ENCODE measurements around the gene PSMD14.

Gene PSMD14

DNA sequence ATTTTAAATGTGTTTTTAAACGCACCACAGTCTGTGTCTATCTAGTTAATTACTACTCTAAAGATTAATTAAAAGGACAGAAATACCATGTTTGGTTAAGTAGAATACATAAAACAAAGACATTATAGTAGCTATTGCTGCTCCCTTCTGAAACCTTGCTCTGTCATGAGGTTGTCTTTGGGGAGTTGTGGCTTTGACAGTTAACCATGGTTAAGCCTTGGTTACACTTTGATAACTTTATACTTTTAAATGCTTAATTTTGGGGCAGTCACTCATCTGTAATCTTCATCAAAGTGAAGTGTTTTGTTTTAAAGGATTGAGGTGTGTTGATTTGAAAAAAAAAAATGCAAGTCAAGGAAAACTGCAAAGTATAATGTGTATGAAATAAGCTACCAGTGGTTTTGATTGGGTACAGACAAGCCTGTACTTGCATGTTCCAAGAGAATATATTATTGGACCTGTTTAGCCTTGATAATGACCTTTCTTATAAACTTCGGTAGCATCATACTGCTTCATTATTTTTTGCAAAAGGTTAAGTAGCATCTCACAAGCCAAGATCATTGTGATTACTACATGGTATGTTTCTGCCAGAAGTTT, 78.1 kb downstream of the PSMD14 start:
- DNase-seq (ENCODE audit: low spot score), result no peak

GRCh38 chr2:161388146-161388779, 80.0 kb downstream of the PSMD14 start:
- DNase-seq (ENCODE audit: low spot score), result no peak

DNA sequence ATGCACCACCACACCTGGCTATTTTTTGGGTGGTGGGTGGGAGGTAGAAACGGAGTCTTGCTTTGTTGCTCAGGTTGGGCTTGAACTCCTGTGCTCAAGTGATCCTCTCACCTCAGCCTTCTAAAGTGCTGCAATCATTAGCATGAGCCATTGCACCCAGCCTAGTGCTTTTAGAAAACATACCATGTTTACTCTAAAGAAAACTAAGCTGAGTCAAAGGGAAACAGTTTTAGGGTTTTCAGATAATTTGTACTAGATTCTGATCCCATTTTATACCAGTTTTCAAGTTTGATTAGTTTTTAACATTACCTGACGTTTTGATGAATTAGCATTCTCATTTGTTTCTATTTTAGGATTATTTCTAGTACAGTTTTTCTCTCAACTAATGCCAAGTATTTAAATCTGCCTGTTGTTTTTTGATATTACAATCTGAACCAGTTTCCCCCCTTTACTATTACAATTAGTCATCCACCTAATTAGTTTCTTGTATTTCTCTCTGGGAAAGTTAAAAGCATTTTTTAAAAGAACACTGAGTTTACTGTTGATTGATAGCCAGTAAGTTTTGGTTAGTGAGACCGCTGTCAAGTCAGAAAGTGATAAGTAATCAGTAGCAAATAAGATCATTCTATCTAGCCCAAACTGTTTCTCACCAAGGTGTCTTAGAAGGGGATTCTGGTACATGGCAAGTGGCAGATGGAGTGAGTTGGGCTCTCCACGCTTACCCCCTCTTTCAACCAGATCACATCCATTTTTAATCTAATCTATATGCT, 83.7 kb downstream of the PSMD14 start:
- no peak for DNase-seq (ENCODE audit: low spot score)

DNA sequence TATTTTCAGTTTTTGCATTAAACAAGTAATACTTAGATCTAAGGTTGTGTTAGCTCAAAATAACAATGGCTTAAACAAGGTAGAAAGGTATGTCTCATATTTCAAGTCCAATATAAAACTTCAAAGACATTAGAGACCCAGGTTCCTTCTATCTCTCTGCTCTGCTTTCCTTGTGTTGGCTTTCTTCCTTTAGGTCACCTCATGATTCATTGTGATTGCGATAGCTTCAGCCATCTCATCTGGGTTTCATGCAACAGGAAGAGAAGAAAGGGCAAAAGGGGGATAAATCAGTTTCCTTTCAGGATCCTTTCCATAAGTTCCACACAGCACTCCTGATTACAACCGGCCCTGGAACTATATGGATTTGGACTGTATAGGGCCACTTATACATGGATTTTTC, 91.9 kb downstream of the PSMD14 start:
- no peak for DNase-seq (ENCODE audit: low spot score)

GRCh38 chr2:161402297-161402696, 94.1 kb downstream of the PSMD14 start:
- no peak for DNase-seq (ENCODE audit: low spot score)

DNA sequence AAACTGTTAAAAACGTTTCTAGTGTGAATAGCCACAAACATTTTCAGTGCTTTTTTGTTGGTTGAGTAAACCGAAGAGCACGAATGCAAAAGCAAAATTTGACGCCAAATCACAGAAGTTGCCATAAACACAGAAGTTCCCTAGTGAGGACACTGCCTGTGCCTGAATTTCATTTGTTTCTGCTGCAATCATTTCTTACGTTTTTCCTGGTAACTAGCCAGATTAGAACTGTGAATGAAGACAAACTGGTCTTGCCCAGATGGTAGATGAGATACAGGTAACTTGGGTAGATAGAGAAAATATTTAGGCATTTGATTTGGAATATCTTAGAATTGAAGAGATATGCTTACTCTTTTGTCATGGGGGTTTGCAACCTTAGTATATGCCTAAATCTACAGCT, 98.1 kb downstream of the PSMD14 start:
- no peak for DNase-seq (ENCODE audit: low spot score)

GRCh38 chr2:161407597-161407996, 99.4 kb downstream of the PSMD14 start:
- DNase-seq (ENCODE audit: low spot score), result no peak

DNA sequence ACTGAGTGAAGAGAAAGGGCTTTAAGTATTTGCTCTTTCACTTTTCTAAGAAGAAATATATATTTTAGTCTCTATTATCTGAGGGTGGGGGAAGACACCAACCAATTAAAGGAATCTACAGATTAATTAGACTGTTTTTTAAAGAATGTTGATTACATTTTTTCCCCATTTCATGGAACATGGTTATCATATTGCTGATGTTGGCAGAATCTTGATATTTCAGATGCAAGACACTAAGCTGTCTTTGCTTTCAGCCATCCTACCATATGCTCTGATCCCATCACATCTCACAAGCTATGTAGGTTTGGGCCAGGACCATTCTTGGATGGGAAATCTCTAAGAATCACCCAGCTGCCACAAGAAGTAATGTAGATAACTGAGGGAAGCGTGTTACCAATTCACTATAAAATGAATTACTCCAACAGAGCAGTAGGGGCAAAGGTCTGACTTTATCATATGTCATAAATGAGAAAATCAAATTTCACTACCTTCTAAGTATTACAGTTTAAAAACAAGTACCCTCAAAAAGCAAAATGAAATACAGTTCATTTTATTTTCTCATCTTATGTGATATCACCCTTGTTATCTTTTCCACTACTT, 101.2 kb downstream of the PSMD14 start:
- DNase-seq (ENCODE audit: low spot score), result no peak

GRCh38 chr2:161412346-161412745, 104.1 kb downstream of the PSMD14 start:
- DNase-seq (ENCODE audit: low spot score), result no peak

DNA sequence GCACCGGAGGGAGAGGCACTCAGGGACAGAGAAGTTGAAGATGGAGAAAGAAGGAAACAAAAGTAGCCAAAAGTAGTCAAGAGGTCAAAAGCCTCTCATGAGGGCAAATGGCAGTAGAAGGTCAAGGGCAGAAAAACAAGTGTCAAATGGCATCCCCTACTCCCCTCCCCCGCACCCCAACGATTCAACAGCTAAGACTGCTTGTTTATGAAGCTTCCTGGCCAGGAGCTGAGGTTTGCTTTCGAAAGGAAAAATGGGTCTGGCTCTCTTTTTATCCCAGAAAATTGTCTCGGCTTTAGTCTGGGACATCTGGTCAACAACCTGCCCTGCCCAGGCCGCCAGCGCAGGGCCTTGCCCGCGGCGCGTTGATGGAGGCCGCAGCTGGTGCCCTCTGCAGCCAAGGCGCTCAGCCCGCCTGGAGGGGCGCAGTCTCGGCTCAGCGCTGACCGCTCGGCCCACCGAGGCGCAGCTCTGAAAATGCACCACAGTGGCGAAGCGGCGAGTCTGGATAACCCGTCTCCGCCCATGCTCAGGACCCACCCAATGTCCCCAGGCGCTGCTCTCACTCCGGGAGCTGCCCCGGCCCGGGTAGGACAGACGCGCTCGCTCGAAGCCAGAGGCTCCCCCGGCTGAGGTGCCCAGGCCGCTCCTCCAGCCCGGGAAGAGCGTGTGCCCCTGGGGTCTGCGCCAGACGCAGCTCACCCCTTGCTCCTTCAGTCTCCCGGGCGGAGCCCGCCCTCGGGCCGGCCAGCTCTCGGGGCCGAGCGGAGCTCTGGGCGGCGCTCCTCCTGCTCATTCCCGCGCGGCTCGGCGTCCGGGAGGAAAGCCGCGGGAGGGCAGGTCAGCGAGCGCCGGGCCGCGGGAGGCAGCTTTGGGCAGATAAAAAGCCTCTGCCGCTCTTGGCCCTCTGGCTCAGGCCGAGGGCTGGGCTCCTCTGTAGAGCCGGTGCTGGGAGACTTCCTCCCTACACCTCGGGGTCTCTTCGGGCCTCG, 106.1 kb downstream of the PSMD14 start:
- DNase-seq (ENCODE audit: low spot score), result peak; percentile 84

- peak; percentile 50 for DNase-seq (ENCODE audit: low spot score)
Observed at GRCh38 chr2:161415034-161415986, 107.1 kb downstream of the PSMD14 start.

GRCh38 chr2:161415987-161416707, 107.9 kb downstream of the PSMD14 start, which contains the start of gene TBR1:
Gene TBR1, plus strand, starts transcription at chr2:161416297. Its CDS starts 114 bp downstream, at chr2:161416411.
- no peak for DNase-seq (ENCODE audit: low spot score)

- peak; percentile 64 for DNase-seq (ENCODE audit: low spot score)
Observed at GRCh38 chr2:161416708-161417437, 108.6 kb downstream of the PSMD14 start.

GRCh38 chr2:161417438-161418274, 109.4 kb downstream of the PSMD14 start:
- DNase-seq (ENCODE audit: low spot score), result no peak

DNA sequence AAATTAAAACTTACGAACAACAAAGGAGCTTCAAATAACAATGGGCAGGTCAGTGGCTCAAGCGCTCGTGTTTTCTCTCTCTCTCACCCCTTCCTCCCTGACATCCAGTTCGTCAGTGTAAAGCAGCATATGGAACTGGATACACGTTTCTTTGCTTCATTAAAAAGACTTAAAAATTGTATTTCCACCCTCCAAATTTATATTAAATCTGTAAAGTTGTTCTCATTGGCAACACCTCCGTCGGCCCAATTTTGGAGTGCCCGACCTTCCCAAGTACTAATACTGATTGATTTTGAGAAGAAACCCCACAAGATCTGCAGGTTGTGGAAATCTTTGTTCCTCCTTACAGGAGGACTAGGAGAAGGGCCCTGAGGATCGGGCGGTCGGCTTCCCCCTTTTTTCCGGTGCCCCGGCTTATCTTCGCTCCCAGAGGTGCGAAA, 110.1 kb downstream of the PSMD14 start:
- DNase-seq (ENCODE audit: low spot score), result no peak

- DNase-seq (ENCODE audit: low spot score), result peak; percentile 81
Observed at GRCh38 chr2:161418715-161419637, 110.8 kb downstream of the PSMD14 start.

DNA sequence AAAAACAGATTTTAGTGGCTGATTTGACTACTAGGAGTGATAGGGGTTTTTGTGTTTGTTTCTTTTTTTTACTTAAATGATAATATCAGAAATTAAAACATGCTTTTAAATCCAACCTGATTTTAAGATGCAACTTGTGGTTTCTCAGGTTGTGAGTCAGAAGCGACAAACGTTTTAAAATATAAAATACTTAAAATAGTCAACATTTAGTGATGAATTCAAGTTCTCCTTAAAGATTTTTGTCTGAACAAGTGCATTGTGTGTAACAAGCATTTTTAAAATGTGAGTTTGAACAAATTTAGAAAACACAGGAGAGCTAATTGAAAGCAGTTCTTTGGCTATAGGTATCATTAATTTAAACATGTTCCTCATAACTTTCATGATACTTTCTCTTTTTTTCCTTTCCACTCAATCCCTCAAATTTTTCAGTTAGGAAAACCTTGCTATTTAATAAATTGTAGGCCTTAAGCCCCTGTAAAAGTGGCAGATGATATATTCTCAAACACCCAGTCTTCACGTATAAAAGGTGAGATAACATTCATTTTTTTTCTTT, 111.5 kb downstream of the PSMD14 start:
- DNase-seq (ENCODE audit: low spot score), result no peak
